Measurements from ENCODE around the gene GOLT1B.

Gene GOLT1B

GRCh38 chr12:21526053-21526452 is 24.5 kb downstream of the GOLT1B start, which contains the start of gene SPX:
SPX (plus strand) TSS chr12:21526296; CDS start chr12:21526473, 177 bp downstream.
- no peak for DNase-seq

- peak in 1 of 2 experiments; percentile 9 for DNase-seq
Observed at GRCh38 chr12:21526721-21527345, 25.2 kb downstream of the GOLT1B start.

- peak; percentile 73 to 96 for DNase-seq
Observed at GRCh38 chr12:21527451-21528180, 26.0 kb downstream of the GOLT1B start.

- DNase-seq = no peak
Observed at GRCh38 chr12:21528953-21529352, 27.4 kb downstream of the GOLT1B start.

GRCh38 chr12:21529456-21529855 is 27.9 kb downstream of the GOLT1B start:
- DNase-seq = no peak

GRCh38 chr12:21538061-21538653 is 36.6 kb downstream of the GOLT1B start:
- DNase-seq = no peak

- DNase-seq = no peak
Observed at GRCh38 chr12:21539797-21540196, 38.2 kb downstream of the GOLT1B start.

- no peak for DNase-seq
Observed at GRCh38 chr12:21541773-21542172, 40.2 kb downstream of the GOLT1B start.

GRCh38 chr12:21542403-21542802 is 40.8 kb downstream of the GOLT1B start:
- DNase-seq = no peak

- no peak for DNase-seq
Observed at GRCh38 chr12:21543151-21543550, 41.6 kb downstream of the GOLT1B start.

GRCh38 chr12:21545557-21545956 is 44.0 kb downstream of the GOLT1B start:
- no peak for DNase-seq

GRCh38 chr12:21546716-21547115 is 45.1 kb downstream of the GOLT1B start:
- DNase-seq = no peak

GRCh38 chr12:21547437-21547836 is 45.8 kb downstream of the GOLT1B start:
- DNase-seq = no peak

GRCh38 chr12:21551841-21552465 is 50.4 kb downstream of the GOLT1B start:
- no peak for DNase-seq

- DNase-seq = no peak
Observed at GRCh38 chr12:21552635-21553328, 51.2 kb downstream of the GOLT1B start.

- no peak for DNase-seq
Observed at GRCh38 chr12:21553329-21553675, 51.7 kb downstream of the GOLT1B start.

- DNase-seq = no peak
Observed at GRCh38 chr12:21558100-21558679, 56.6 kb downstream of the GOLT1B start.

GRCh38 chr12:21559855-21560569 is 58.4 kb downstream of the GOLT1B start:
- DNase-seq = no peak

- no peak for DNase-seq
Observed at GRCh38 chr12:21561158-21561557, 59.6 kb downstream of the GOLT1B start.

GRCh38 chr12:21562859-21563258 is 61.3 kb downstream of the GOLT1B start:
- no peak for DNase-seq

- DNase-seq = no peak
Observed at GRCh38 chr12:21566223-21566906, 64.8 kb downstream of the GOLT1B start.

Data from NCI-H526 (cell line).